ENCODE results near the gene KRT6B. TPM values are rescaled to one million over a fixed set of nuclear protein-coding genes. Genes with fewer than 3 reads are reported as not detected.

The KRT6B gene
- total and polyA plus RNA-seq, 9 of the 15 experiments (the other 6 are each of a cell fraction or from before 2014, with no cell fraction given), result not detected

GRCh38 chr12:52426034-52426433 lies 25.9 kb downstream of the KRT6B start (continued):
- TF ChIP-seq CREB3L1 (IDR thresholded peaks at IDR 0.05; ENCODE audit: borderline replicate concordance, low read depth), result no peak
- TF ChIP-seq MNT (conservative IDR thresholded peaks at IDR 0.05), result no peak
- TF ChIP-seq JUNB (CRISPR knock-in tag; conservative IDR thresholded peaks at IDR 0.05), result no peak
- no peak for TF ChIP-seq ZNF3 (CRISPR knock-in tag; IDR thresholded peaks at IDR 0.05)
- TF ChIP-seq PURB (CRISPR knock-in tag; IDR thresholded peaks at IDR 0.05; ENCODE audit: low read depth), result no peak

- Histone ChIP-seq H3K9me3 (replicated peaks; ENCODE audit: control insufficient read depth, insufficient read depth, low read depth, low read length) (no peaks in the 10 kb centered on the region), H3K4me2 (ENCODE audit: insufficient read depth, low read length) (no peak overlapping the region), H3K9me1 (ENCODE audit: control insufficient read depth, insufficient read depth, low read length) (no peaks in the 10 kb centered on the region), H3K36me3 (ENCODE audit: control insufficient read depth, insufficient read depth, low read length) (no peaks in the 10 kb centered on the region), H3K79me2 (ENCODE audit: control insufficient read depth, insufficient read depth, low read length) (no peaks in the 10 kb centered on the region), H3K27me3 (ENCODE audit: control insufficient read depth in 2 of 2, insufficient read depth in 2 of 2, low read length in 2 of 2) (peaks cover 0 to 40% of the 10 kb centered on the region in 2 experiments; a peak in 3 of 5 replicates), H4K20me1 (replicated peaks; ENCODE audit: control insufficient read depth, insufficient read depth, low read length) (no peaks in the 10 kb centered on the region; the same call in 1 of the 2 replicates), H3K9ac (ENCODE audit: insufficient read depth in 1 of 2, low read depth in 2 of 2, low read length in 2 of 2) (no peak overlapping the region), H3K4me3 (no peak overlapping the region), H2AFZ (ENCODE audit: low read depth, low read length) (no peak overlapping the region), H3K4me1 (replicated peaks in 1 of 2; ENCODE audit: control insufficient read depth in 2 of 2, insufficient read depth in 2 of 2, low read length in 2 of 2) (no peaks in the 10 kb centered on the region), H3K27ac (ENCODE audit: extremely low read depth, low read depth, low read length) (no peak overlapping the region)
- ChIA-PET CTCF (ENCODE audit: low intra/inter-chr PET ratio) (no interaction called here), POLR2A (interaction anchor here (1.1 kb wide), 1 partner anchor 14 kb away, joined by 4 read pairs; no protein-coding TSS in a partner anchor)
- WGBS (ENCODE audit: insufficient coverage, low coverage, missing lambda C conversion rate), result 2% methylated on average over 5 of the region's 5 CpGs
- DNase-seq (ENCODE audit: extremely low read depth in 1 of 4, low spot score in 3 of 4) (no peak), FAIRE-seq (no peak), ATAC-seq (no peak)
- intact Hi-C loops (cut with micrococcal nuclease), result no loop called here
- in situ Hi-C loops (cut with MboI), result loop anchor here (10.0 kb wide), 1 partner anchor 759 kb away; the partner anchor contains the start of genes CSAD and ZNF740
- no TSS peak for BruUV-seq (replicated peaks)
- TF ChIP-seq ZBTB2 (IDR thresholded peaks at IDR 0.05) (no peak), ZNF644 (tag; IDR thresholded peaks at IDR 0.05; ENCODE audit: low read depth) (no peak), RHOXF2B (CRISPR knock-in tag; conservative IDR thresholded peaks at IDR 0.05) (no peak), TEAD2 (tag; IDR thresholded peaks at IDR 0.05) (no peak), CXXC5 (CRISPR knock-in tag; IDR thresholded peaks at IDR 0.05) (no peak), AFF4 (CRISPR knock-in tag; IDR thresholded peaks at IDR 0.05) (no peak)
Observed at GRCh38 chr12:52425466-52425865, 26.5 kb downstream of the KRT6B start.
